Measurements from ENCODE around the gene COX18.

DNA sequence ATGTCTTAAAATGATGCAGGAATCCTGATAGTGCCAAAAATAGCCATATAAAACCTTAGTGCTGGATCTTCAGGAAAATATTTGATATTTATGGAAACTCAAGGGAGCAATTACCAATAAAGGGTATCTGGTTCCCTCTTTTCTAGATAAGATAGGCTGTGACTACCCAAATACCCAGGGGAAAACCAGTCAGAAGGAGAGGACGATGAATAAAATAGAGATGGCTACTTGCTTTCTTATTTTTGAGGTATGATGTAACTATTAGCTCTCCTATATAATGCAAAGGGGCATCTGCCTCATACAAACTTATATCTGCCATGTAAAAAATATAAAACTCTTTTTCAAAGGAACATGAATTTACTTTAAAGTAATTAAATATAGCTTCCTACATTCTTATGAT, 23.4 kb upstream of the COX18 start:
- TF ChIP-seq, protein P1, sequence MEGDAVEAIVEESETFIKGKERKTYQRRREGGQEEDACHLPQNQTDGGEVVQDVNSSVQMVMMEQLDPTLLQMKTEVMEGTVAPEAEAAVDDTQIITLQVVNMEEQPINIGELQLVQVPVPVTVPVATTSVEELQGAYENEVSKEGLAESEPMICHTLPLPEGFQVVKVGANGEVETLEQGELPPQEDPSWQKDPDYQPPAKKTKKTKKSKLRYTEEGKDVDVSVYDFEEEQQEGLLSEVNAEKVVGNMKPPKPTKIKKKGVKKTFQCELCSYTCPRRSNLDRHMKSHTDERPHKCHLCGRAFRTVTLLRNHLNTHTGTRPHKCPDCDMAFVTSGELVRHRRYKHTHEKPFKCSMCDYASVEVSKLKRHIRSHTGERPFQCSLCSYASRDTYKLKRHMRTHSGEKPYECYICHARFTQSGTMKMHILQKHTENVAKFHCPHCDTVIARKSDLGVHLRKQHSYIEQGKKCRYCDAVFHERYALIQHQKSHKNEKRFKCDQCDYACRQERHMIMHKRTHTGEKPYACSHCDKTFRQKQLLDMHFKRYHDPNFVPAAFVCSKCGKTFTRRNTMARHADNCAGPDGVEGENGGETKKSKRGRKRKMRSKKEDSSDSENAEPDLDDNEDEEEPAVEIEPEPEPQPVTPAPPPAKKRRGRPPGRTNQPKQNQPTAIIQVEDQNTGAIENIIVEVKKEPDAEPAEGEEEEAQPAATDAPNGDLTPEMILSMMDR (IDR thresholded peaks at IDR 0.05) = no peak
- no peak for TF ChIP-seq POLR2A (IDR thresholded peaks at IDR 0.05)
